ENCODE measurements around the gene HTT.
A peak's percentile ranks its signal among the peaks of the same experiment; 100 is the strongest.
"Not testable (repeated sequence)": the region's sequence is repeated elsewhere in the genome, so short reads cannot be mapped to it uniquely, and the experiment has no call there.

The HTT gene

GRCh38 chr4:3085948-3086670 lies 11.6 kb downstream of the HTT start:
- DNase-seq: no peak

DNA sequence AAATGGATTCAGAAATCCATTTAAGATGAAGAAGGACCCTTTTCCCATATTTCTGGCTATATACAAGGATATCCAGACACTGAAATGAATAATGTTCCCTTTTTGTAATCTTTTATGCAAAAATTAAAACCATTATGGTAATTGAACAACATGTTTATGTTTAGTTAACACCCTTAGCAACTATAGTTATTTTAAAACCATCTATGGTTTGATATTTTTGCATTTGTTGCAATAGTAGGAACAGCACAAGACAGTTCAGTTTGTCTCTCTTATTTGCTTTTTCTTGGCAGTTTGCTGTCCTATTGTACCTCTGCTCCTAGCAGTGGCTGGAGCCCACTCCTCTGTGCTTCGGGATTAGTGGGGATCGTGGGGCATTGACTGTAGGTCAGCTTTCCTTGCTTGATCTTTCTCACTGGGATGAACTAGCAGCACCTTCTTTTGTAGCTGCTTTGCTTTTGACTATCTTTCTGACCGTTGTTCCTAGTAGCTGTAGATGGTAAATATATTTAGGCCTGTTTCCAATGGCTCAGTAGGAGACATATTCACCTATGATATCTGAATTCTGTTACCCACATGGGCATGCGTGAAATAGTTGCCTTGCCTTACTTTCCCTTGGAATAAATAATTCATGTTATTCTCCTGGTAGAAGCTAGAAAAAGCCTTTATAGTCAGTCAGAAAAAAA lies 12.8 kb downstream of the HTT start:
- DNase-seq: no peak

- DNase-seq: no peak
Measured at GRCh38 chr4:3091464-3091863, 17.0 kb downstream of the HTT start.

GRCh38 chr4:3094701-3095100 lies 20.2 kb downstream of the HTT start:
- DNase-seq: not testable (repeated sequence)

DNA sequence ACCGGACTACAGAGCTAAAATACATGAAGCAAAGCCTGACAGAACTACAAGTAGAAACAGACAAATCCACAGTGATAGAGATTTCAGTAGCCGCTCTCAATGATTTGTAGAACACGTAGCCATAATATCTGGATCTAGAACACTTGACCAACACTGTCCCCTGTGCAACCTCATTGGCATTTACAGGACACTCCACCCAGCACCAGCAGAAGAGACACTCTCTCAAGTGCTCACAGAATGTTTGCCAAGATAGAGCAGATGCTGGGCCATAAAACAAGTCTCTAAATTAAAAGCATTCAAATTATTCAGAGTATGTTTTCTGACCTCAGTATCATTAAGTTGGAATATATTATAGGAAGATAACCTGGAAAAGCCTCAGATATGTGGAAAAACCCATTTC lies 21.7 kb downstream of the HTT start:
- DNase-seq: no peak

GRCh38 chr4:3098346-3098745 lies 23.9 kb downstream of the HTT start:
- no peak for DNase-seq

- peak; percentile 43 to 75 (median 68) for DNase-seq
Measured at GRCh38 chr4:3106339-3107186, 32.1 kb downstream of the HTT start.

DNA sequence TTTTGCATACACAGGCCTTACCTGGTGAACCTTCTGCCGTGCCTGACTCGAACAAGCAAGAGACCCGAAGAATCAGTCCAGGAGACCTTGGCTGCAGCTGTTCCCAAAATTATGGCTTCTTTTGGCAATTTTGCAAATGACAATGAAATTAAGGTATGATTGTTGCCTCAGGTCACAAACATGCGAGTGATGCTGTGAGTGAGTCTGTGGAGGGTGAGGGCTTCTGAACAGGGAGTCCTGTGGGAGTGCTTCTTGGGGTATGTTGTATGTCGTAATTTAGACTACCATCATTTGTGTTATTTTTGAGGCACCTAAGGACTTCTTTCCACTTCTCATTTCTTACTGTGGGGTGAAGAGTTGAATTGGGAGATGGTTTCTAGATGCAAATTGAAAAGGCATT lies 32.8 kb downstream of the HTT start:
- no peak for DNase-seq

DNA sequence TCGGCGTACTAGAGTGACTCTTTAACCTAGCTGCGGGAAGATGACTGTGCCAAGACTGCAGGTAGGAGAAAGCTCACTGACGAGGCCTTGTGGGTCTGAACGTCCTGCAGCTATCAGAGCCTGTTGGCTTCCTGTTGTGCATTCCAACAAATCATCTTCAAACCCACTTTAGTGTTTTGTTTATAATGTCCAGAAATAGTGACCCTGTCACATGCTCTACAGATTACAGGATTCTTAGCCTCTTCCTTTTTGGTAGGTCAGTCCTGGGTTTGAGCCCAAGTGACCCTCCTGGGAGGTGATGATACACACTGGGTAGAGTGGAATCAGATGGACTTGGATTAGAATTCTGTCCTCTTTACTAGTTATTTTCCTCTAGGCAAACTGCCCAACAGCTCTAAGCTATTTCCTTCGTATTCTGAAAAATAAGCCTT lies 33.2 kb downstream of the HTT start:
- no peak for DNase-seq

DNA sequence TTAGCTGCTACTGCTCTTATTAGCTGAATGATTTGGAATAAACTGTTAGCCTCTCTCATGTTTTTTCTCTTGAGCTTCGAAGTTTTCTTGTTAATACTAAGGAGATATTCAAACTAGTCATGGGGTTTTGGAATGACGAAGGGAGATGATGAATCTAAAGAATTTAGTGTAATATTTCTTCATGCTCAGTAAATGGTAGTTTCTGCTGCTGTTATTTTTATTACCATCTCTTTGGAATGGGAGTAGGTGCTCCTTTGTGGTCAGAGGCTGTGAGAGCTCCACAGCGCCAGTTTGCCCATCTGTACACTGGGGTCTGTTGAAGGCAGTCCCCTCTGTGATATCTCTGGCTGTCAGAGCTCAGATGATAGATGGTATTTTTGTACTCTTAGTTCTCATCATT lies 33.7 kb downstream of the HTT start:
- no peak for DNase-seq

GRCh38 chr4:3111461-3111860 lies 37.0 kb downstream of the HTT start:
- DNase-seq: no peak

GRCh38 chr4:3112201-3112600 lies 37.7 kb downstream of the HTT start:
- DNase-seq: no peak

DNA sequence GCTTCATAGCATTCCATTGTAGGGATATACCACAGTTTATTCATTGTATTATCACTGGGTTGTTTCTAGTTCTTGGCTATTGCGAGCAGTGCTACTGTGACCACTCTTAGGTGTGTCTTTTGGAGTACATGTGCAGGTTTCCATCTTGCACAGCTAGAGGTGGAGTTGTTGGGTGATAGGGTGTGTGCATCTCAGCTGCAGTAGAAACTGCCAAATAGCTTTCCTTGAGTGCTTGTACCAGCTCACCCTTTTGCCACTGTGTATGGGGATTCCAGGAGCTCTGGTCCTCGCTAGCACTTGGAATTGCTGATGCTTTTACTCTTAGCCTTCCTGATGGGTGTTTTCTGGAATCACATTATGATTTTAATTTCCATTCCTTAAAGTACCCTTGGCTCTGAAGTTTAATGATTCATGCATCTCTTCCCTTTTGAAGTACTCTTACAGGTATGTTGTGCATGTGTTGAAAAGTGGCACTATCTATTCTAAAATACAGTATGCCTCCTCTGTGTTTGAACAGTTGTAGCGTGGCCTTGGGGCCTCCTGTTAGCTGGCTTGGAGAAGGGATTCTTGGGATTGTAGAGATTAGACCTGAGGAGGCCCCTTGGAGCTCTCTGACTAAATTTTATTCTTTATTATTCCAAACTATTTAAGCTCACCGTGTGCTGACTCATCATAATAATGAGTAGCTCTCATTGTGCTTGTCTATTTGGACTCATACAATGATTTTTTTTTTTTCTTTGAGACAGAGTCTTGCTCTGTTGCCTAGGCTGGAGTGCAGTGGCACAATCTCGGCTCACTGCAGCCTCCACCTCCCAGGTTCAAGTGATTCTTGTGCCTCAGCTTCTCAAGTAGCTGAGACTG lies 38.4 kb downstream of the HTT start:
- DNase-seq: no peak

- no peak for DNase-seq
Measured at GRCh38 chr4:3114377-3114776, 39.9 kb downstream of the HTT start.

GRCh38 chr4:3115637-3116270 lies 41.3 kb downstream of the HTT start:
- DNase-seq: no peak

DNA sequence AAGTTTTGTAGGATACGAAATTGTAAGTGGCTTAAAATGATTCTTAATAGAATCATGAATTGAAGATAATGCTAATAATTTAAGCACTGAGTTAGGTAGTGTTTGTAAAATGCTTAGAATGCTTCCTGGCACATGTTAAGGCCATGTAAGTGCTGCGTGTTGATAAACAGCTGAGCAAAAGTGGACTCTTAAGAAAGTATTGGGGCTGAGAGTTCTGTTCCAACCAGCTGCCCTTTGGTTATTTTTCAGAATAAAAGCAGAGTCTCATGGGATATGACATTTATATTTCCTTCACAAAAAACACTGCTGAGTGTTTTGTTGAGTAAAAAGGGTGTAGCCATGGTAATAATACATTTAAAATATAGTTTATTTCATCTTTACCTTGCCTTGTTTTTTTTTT lies 42.5 kb downstream of the HTT start:
- no peak for DNase-seq

DNA sequence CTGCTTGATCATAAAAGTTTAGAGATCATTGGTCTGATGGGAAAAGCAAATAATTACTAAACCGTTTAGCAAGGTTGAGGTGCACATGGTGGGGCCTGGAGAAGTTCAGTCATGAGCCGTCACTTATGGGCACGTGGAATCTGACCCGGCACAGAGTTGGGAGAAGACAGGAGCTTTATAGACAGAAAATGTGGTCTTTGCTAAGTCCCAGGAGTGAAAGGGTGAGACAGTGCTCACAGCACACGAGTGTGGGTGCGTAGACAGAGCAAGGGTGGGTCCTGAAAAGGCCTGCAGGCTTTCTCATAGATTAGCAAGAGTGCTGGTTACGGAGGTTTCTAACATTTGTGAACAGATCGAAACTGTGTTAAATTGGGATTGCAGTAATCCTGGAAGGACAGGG lies 43.8 kb downstream of the HTT start:
- no peak for DNase-seq

- no peak for DNase-seq
Measured at GRCh38 chr4:3119464-3119863, 45.0 kb downstream of the HTT start.

DNA sequence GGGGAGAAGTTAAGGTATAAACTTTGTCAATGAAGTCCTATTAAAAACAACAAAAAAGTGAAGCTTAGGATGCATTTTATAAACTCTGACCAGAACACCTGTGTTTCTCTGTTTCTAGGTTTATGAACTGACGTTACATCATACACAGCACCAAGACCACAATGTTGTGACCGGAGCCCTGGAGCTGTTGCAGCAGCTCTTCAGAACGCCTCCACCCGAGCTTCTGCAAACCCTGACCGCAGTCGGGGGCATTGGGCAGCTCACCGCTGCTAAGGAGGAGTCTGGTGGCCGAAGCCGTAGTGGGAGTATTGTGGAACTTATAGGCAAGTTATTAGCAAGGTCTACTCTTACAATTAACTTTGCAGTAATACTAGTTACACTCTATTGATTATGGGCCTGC lies 46.6 kb downstream of the HTT start:
- no peak for DNase-seq

DNA sequence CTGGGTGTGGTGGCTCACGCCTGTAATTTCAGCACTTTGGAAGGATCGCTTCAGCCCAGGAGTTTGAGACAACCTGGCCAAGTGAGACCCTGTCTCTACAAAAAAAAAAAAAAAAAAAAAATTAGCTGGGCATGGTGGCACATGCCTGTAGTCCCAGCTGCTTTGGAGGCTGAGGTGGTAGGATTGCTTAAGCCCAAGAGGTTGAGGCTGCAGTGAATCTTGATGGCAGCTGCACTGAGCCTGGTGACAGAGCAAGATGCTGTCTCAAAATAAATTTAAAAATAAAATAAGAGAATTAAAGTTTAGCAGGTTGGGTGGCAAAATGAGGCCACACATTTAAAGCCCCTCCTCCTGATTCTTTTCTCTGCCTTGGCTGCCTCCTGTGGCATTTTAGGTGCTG lies 47.1 kb downstream of the HTT start:
- DNase-seq: no peak

DNA sequence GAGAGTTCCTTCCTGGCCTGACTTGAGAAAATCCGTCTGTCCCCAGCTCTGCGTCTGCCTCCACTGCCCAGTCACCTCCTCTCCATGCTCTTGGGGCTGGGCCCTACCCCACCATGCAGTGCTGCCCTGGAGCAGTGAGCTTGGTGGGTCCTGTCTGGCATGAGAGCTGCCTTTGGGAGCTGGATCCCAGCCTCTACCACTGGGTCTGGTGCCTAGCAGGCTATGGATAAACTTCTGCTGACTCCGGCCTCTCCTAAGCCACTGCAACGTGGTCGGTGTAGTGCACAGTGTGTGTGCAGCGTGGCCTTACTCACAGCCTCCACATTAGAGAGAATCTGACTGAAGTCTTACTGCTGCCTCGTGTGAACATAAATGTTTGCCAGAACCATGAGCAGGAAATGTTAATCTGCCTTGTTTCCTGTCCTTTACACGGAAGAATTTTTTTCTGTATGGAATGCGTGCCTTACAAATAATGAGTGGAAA lies 47.6 kb downstream of the HTT start:
- DNase-seq: no peak

DNA sequence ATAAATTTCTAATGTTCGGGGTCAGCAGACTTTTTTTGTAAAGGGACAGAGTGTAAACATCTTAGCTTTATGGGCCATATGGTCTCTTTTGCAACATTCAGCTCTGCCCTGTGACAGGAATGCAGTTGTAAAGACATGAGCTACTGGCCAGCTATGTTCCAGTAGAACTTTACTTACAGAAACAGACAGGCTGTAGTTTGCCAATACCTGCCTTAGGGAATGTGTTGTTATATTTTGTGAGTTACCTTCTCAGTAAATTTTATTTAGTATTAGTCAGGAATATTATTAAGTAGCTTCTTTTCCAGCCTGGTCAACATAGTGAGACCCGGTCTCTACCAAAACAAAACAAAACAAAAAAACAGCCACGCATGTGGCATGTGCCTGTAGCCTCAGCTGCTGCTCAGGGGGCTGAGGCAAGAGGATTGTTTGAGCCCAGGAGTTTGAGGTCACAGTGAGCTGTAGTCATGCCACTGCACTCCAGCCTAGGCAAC lies 48.7 kb downstream of the HTT start:
- no peak for DNase-seq

Measured in stimulated activated naive CD4-positive, alpha-beta T cell (primary cell).